ENCODE measurements around the gene PTPRN2.

DNA sequence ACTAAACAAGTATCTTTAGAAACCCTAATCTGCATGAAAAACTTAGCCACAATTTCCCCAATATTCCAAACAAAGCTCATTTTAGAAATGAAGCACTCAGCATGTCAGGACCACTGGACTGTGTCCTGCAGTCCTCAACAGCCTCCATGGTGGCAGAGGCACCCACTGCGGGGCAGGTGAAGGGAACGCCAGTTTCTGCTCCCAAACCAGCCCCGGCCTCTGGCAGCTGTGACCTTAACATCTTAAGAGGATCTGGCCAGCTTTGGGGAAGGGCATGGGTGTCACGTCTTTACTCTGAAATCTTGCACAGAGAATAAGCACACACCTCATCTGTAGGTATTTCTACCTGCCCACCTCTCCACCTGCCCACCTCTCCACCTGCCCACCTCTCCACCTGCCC, 988.1 kb downstream of the PTPRN2 start:
- TF ChIP-seq, protein P1, sequence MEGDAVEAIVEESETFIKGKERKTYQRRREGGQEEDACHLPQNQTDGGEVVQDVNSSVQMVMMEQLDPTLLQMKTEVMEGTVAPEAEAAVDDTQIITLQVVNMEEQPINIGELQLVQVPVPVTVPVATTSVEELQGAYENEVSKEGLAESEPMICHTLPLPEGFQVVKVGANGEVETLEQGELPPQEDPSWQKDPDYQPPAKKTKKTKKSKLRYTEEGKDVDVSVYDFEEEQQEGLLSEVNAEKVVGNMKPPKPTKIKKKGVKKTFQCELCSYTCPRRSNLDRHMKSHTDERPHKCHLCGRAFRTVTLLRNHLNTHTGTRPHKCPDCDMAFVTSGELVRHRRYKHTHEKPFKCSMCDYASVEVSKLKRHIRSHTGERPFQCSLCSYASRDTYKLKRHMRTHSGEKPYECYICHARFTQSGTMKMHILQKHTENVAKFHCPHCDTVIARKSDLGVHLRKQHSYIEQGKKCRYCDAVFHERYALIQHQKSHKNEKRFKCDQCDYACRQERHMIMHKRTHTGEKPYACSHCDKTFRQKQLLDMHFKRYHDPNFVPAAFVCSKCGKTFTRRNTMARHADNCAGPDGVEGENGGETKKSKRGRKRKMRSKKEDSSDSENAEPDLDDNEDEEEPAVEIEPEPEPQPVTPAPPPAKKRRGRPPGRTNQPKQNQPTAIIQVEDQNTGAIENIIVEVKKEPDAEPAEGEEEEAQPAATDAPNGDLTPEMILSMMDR (IDR thresholded peaks at IDR 0.05; ENCODE audit: low read depth, low read length), result no peak
- TF ChIP-seq POLR2A (IDR thresholded peaks at IDR 0.05; ENCODE audit: extremely low read depth, insufficient read length), result no peak
